Pancreas (tissue), 10 donors: ENCODE measurements around the gene SCIN. TPM values are rescaled to one million over a fixed set of nuclear protein-coding genes. Genes with fewer than 3 reads are reported as not detected.
"Not testable (repeated sequence)": the region's sequence is repeated elsewhere in the genome, so short reads cannot be mapped to it uniquely, and the experiment has no call there.

ENCODE experiments used
- ATAC-seq, 4 donors: fragments of 200-7000 bp; cut with Tn5 transposase; one replicate each; pipeline versions ENCODE4 v1.8.0 to v1.9.1; 2020; ENCODE audit warnings: mild to moderate bottlenecking in 4 of 4, moderate library complexity in 4 of 4
- DNase-seq, 6 donors: peaks; one replicate each; pipeline ENCODE4 v3.0.0-alpha.2; 2020
- FAIRE-seq: peaks from 2 replicates; lab custom pipeline; 2012; peaks lifted over from hg19 to GRCh38; lab: Jason Lieb, UNC
- H3K27ac ChIP-seq, 4 donors: fragments of 200-600 bp; sonication (generic); 1 replicate in 3 of 4; 2 replicates in 1 of 4; pipeline versions ENCODE4 v1.5.0 to v1.8.0; 2020
- H3K27me3 ChIP-seq, 4 donors: fragments of 200-600 bp; one replicate each; pipeline ENCODE4 v1.8.0; 2021
- H3K36me3 ChIP-seq, 3 donors: fragments of 200-600 bp; sonication (generic) in 1 of 3; one replicate each; pipeline versions ENCODE4 v1.5.0 to v1.8.0; 2020 to 2021
- H3K4me1 ChIP-seq, 3 donors: fragments of 200-600 bp; one replicate each; pipeline ENCODE4 v1.8.0; 2021
- H3K4me3 ChIP-seq, 4 donors: fragments of 200-600 bp; sonication (generic) in 2 of 4; one replicate each; pipeline versions ENCODE4 v1.5.0 to v1.8.0; 2020 to 2021
- H3K9me3 ChIP-seq, 4 donors: fragments of 200-600 bp; one replicate each; pipeline ENCODE4 v1.8.0; 2021
- WGBS, 2 donors: extraction: QIAGEN DNeasy Blood & Tissue Kit; methylation state at CpG; one replicate each; pipeline ENCODE4 v1.1.7; 2013; 5-methylcytosine and 5-hydroxymethylcytosine counted together
- intact Hi-C, 3 donors: fragments of 100-400 bp; cut with DNase I; formaldehyde crosslinking; loops; one replicate each; pipeline versions ENCODE4 v1.11.1 to v1.14.2; 2022
- polyA plus RNA-seq, 2 donors: library from polyadenylated mRNA; stranded (reverse); fragments of 200-250 nt; gene quantifications; one replicate each; pipeline ENCODE4 v1.2.3, GENCODE V29; 2013
- total RNA-seq, 6 donors: library from RNA; stranded (reverse); fragmentation: NEBNext Ultra II Directional in 4 of 6; extraction: Animal tissue kit (Norgen Biotek cat#: 25700) in 4 of 6; gene quantifications; one replicate each; pipeline versions ENCODE4 v1.2.1 to v1.2.4, GENCODE V29; 2021 to 2023
- TF ChIP-seq, protein P1 (sequence below), 4 donors: fragments of 200-600 bp; sonication (generic) in 3 of 4; IDR thresholded peaks; one replicate each; pipeline versions ENCODE4 v1.5.0 to v1.8.0; 2021; ENCODE audit warnings: antibody characterized with exemption in 4 of 4
- donor health status: healthy with polysubstance abuse.
- donor health status: DM: no; HTN: no; CAD: no; lungs with moderate emphysema.
- donor health status: DM: no; HTN: no; CAD: no.
- donor health status: control.
- donor health status: control.
- donor health status: Bipolar disorder and iron deficiency.
- donor health status: DM: yes; HTN: yes; CAD: no.
- donor health status: DM: no; HTN: no; CAD: no.
- donor health status: DM: no; HTN: no; CAD: no.
- donor health status: DM: yes; HTN: yes; CAD: no.

Gene SCIN
- total and polyA plus RNA-seq, 8 donors: 0.39 to 6.1 (median 1.1) TPM

DNA sequence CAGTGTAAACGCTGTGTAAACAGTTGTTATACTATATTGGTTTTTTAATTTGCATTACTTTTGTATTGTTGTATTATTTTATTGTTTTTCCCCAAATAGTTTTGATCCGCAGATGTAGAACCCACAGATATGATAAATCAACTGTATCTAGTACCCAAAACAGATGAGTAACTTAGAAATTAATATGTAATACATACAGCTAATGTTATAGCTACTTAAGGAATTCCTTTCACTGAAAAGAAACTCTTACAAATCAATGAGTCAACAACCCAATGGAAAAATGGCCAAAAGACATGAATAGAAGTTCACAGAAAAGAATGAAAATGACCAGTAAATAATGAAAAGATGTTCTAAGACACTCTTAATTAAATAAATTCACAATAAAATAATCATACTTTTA, 84.6 kb downstream of the SCIN start:
- DNase-seq (no peak), FAIRE-seq (no peak), ATAC-seq (no peak)
- H3K27me3 ChIP-seq: no peaks in the 10 kb centered on the region
- H3K36me3 ChIP-seq: no peaks in the 10 kb centered on the region
- WGBS, 2 donors: 84 to 90% methylated on average over 2 of the region's 2 CpGs
- intact Hi-C loops: no loop called here
- no peak overlapping the region for H3K27ac ChIP-seq
- no peak overlapping the region for H3K4me3 ChIP-seq
- H3K9me3 ChIP-seq: no peaks in the 10 kb centered on the region
- TF ChIP-seq, protein P1, sequence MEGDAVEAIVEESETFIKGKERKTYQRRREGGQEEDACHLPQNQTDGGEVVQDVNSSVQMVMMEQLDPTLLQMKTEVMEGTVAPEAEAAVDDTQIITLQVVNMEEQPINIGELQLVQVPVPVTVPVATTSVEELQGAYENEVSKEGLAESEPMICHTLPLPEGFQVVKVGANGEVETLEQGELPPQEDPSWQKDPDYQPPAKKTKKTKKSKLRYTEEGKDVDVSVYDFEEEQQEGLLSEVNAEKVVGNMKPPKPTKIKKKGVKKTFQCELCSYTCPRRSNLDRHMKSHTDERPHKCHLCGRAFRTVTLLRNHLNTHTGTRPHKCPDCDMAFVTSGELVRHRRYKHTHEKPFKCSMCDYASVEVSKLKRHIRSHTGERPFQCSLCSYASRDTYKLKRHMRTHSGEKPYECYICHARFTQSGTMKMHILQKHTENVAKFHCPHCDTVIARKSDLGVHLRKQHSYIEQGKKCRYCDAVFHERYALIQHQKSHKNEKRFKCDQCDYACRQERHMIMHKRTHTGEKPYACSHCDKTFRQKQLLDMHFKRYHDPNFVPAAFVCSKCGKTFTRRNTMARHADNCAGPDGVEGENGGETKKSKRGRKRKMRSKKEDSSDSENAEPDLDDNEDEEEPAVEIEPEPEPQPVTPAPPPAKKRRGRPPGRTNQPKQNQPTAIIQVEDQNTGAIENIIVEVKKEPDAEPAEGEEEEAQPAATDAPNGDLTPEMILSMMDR (IDR thresholded peaks at IDR 0.05): no peak
- H3K4me1 ChIP-seq: no peaks in the 10 kb centered on the region

DNA sequence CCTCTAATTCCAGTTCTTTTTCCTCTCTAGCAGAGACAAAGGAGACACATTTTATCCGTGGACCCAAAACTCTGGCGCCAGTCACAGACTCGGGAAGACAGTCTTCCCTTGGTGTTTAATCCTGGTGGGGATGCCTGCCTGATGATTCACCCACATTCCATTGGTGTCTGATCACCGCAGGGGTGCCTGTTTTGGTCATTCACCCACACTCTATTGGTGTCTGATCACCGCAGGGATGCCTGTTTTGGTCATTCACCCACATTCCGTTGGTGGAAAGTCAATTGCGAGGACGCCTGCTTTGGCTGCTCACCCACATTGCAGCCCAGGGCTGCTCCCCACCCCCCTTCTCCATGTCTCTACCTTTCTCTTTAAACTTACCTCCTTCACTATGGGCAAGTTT, 89.9 kb downstream of the SCIN start:
- FAIRE-seq, intact Hi-C loops, H3K9me3 ChIP-seq: not testable (repeated sequence)

DNA sequence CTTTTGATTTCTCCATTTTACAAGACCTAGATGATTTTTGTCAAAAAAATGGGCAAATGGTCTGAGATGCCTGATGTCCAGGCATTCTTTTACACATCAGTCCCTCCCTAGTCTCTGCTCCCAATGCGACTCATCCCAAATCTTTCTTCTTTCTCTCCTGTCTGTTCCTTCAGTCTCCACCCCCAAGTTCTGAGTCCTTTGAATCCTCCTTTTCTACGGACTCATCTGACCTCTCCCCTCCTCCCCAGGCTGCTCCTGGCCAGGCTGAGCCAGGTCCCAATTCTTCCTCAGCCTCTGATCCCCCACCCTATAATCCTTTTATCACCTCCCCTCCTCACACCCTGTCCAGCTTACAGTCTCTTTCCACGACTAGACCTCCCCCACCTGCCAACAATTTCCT, 90.5 kb downstream of the SCIN start:
- H3K4me3 ChIP-seq, H3K9me3 ChIP-seq, H3K27ac ChIP-seq, FAIRE-seq, H3K36me3 ChIP-seq, H3K4me1 ChIP-seq, DNase-seq, ATAC-seq, H3K27me3 ChIP-seq, intact Hi-C loops: not testable (repeated sequence)
- WGBS, 2 donors: 63 to 72% methylated on average over 3 of the region's 3 CpGs

More for the DNA sequence above, 89.9 kb downstream of the SCIN start:
- not testable (repeated sequence) for H3K4me3 ChIP-seq, ATAC-seq, H3K27ac ChIP-seq, H3K27me3 ChIP-seq, DNase-seq, H3K36me3 ChIP-seq, H3K4me1 ChIP-seq
- 71 to 84% methylated on average over 8 of the region's 8 CpGs for WGBS, 2 donors

DNA sequence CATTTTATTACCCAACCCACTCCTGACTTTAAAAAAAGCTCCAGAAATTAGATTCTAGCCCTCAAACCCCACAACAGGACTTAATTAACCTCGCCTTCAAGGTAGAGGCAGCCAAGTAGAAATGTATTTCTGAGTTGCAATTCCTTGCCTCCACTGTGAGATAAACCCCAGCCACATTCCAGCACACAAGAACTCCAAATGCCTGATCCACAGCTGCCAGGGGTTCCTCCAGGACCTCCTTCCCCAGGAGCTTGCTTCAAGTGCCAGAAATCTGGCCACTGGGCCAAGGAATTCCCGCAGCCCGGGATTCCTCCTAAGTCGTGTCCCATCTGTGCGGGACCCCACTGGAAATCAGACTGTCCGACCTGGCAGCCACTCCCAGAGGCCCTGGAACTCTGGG, 91.1 kb downstream of the SCIN start:
- no peak for FAIRE-seq

DNA sequence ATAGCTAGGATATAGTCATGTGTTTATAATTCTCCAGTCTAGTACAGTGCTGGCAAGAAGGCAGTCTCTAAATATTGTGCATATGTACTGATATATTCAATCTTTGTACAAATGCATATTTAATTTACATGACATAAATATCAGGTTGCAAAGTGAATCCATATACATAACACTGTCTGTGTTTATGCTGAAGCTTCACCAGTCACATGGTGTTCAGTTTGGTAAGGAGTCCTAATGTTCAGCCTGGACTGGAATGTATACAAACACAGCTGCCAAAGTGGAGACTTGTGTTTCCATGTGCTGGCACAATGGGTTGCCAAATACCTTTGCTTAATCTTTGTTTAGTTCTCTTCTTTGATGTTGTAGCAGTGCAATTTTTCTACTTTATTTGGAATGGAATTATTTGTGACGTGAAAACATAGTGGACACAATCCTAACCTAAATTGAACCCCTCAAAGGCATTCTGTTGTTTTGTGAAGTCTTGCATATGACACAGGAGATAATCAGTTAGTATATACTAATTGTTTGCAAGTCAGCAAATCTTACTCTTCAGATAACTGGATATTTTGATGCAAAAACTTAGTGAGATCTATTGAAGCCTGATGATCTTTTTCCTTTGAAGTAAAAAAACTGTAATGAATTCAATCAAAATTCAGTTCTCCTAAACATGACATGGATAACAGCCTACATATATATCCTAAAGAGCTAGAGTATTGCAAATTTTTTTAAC, 99.6 kb downstream of the SCIN start:
- no peak for DNase-seq
- Histone ChIP-seq H3K9me3 (no peaks in the 10 kb centered on the region), H3K27me3 (no peaks in the 10 kb centered on the region), H3K27ac (no peak overlapping the region), H3K4me3 (no peak overlapping the region), H3K4me1 (peaks cover 0 to 6% (median 0%) of the 10 kb centered on the region in 3 donors), H3K36me3 (no peaks in the 10 kb centered on the region)
- peak; percentile 82 for FAIRE-seq
- intact Hi-C loops: no loop called here
- TF ChIP-seq, protein P1 (IDR thresholded peaks at IDR 0.05): no peak
- WGBS, 2 donors: 24 to 35% methylated on average over 1 of the region's 1 CpG
- ATAC-seq: peak in 3 of 4 donors; percentile 53 to 73 (median 68)

More for the DNA sequence above, 91.1 kb downstream of the SCIN start:
- Histone ChIP-seq H3K9me3 (no peaks in the 10 kb centered on the region), H3K27ac (no peak overlapping the region), H3K27me3 (no peaks in the 10 kb centered on the region), H3K4me3 (no peak overlapping the region), H3K4me1 (no peaks in the 10 kb centered on the region), H3K36me3 (no peaks in the 10 kb centered on the region)
- DNase-seq (no peak), ATAC-seq (no peak)
- intact Hi-C loops: no loop called here
- WGBS, 2 donors: 79 to 83% methylated on average over 6 of the region's 6 CpGs
- TF ChIP-seq, protein P1 (IDR thresholded peaks at IDR 0.05): no peak
